GM19099 (cell line): ENCODE measurements around the gene IRF2BP2.

ENCODE experiments used
- POLR2A ChIP-seq: IDR thresholded peaks from 3 replicates; pipeline ENCODE4 v1.6.1; 2011; ENCODE audit warnings: low read depth; ENCODE audit not compliant: insufficient read length; ENCODE audit errors: extremely low read depth

Gene IRF2BP2

DNA sequence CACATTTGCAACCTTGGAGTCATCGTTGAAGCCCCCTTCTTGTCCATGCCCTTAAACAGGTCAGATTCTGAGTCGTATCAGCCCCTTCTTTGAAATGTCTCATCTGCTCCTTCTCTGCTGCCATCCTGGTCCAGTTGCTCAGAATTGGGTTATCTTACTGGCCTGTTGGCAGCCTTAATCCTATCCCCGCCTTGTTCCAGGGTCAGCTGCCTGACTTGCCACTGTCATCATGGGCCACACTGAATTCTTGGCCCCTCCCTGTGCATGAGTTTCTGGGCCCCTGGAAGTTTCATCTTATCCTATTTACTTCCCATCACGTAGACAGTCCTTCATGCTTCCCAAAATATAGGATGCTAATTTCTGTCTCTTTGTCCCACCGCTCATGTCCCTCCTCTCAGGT lies 23.7 kb downstream of the IRF2BP2 start:
- no peak for TF ChIP-seq POLR2A

- no peak for TF ChIP-seq POLR2A
Observed at GRCh38 chr1:234585330-234586055, 24.5 kb downstream of the IRF2BP2 start.

DNA sequence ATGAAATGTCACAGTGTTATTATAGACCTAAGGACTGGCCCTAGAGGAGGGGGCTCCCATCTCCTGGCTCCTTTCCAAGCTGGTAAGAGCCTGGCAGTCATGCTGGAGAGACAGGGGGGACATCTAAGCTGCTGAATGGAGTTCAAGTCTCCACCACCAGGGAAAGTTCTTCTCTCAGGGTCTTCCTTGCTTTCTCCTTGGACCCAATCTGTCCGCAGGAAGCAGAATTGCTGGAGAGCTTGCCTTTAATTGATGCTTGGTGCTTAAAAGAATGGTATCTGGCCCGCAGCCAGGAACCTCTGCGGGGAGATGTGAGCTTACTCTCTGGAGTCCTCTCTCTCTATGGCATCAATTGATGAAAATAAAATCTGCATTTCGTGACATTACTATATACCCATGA lies 25.1 kb downstream of the IRF2BP2 start:
- TF ChIP-seq POLR2A = no peak

DNA sequence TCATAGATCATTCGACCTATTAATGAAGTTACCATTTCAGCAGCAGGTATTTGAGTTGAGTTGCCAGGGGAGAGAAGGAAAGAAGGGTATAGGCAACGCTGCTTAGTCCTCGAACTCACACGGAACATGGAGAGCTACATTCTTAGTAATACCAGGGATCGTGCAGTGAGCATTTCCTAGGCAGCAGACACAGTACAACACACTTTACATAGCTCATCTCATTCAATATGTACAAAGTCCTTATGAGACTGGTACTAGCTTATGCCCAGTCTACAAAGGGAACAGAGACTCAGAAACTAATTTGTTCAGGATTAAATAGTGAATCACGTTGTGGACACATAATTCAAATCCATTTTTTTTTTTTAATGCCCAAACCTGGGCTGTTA lies 25.6 kb downstream of the IRF2BP2 start:
- no peak for TF ChIP-seq POLR2A

DNA sequence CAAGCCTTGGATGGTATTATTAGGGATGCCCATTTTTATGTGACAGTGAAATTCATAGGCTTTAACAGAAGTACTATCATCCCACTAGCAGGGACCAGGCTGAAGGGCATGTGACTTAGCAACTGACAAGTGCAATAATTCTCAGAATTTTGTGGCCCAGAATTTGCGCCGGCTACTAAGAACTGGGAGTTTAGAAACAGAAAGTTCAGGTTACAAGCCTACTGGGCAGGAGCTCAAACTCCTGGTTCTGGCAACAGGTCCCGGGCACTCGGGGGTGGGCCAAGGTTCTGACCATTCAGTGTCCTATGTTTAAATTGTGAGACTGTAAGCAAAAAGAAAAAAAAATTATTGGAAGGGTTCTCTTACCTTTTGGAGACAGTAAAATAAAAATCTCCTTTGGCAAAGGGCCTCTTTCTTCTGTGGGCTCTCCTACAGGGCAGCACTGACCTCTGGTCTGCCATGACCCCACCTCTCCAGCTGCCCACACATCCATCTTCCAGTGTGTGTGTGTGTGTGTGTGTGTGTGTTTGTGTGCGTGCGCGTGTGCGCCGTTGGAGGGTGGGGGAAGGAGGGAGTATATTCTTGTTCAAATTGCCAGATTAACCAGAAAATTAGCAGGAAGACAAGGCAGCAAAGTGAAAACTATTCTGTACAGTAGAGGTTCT lies 26.1 kb downstream of the IRF2BP2 start:
- no peak for TF ChIP-seq POLR2A

- TF ChIP-seq POLR2A = no peak
Observed at GRCh38 chr1:234582681-234583301, 27.2 kb downstream of the IRF2BP2 start.

GRCh38 chr1:234582186-234582585 lies 27.8 kb downstream of the IRF2BP2 start:
- TF ChIP-seq POLR2A = no peak

DNA sequence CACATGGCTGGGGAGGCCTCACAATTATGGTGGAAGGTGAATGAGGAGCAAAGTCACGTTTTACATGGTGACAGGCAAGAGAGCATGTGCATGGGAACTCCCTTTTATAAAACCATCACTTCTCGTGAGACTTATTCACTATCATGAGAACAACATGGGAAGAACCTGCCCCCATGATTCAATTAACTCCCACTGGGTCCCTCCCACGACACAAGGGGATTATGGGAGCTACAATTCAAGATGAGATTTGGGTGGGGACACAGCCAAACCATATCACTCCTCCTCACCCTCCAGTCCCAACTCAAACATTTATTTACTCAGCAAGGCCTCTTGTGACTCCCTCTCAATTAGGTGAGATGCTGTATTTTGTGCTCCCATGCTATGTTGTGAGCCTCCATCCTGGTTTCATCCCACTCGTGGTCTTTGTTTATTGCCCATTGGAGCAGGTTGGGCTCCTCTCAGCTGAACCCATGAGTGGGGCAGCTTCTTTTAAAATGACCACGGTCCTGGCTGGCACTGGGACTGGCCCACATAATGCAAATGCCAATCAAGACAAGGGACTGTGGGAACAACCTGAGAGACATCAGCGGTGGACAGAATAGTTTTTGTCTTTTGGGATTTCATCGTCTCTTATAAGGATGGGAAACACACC lies 28.8 kb downstream of the IRF2BP2 start:
- no peak for TF ChIP-seq POLR2A

DNA sequence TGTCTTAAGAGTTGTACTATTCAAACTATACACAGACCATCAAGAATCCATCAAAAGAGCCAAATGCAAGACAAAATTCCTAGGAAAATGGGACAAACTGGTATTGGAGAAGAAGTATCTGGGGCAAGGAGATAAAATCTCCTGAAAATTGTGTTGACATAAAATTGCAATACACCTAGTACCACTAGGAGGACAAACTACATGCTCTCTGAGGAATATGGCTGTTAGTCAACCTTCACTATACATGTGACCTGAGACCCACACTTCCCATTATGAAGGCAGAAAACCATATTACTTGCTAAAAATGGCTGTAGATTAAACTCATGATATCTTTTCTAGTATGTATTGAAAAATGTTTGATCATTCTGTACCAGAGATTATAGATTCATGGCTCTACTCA lies 30.0 kb downstream of the IRF2BP2 start:
- no peak for TF ChIP-seq POLR2A

DNA sequence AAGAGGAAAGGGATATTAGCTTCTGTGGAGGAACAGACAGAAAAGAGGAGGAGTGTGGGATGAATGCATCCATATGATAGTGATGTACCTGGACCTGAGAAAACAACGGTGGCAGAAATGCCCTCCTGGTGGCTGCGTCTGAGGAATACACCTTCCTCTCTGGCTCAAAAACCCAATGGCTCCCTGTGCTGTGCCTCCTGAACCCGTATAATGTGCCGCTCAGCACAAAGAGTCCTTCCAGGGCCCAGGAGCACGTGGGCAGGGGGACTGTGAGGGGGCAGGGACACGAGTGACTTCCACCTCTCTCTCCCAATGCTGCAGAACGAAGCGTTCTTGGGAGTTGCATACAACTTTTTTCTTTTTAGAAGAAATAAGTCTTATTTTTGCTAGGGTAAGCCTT lies 31.2 kb downstream of the IRF2BP2 start:
- no peak for TF ChIP-seq POLR2A

DNA sequence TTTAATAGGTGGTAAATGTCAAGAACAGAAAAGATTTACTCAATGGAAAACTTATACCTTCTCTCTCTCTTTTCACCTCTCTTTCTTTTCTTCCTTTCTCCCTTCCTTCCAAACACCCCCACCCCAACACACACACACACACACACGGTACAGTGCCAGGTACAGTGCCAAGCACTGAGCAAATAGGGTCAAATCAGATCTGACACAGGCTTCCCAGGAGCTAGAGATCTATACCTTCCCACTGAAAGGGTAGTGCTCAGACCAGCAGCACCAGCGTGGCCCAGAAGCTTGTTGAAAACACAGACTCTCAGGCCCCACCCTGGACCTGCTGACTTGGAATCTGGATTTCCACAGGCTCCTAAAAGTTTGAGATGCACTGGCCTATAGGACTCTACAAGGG lies 31.9 kb downstream of the IRF2BP2 start:
- no peak for TF ChIP-seq POLR2A

- no peak for TF ChIP-seq POLR2A
Observed at GRCh38 chr1:234573711-234574299, 36.2 kb downstream of the IRF2BP2 start.

- TF ChIP-seq POLR2A = no peak
Observed at GRCh38 chr1:234572966-234573365, 37.0 kb downstream of the IRF2BP2 start.

DNA sequence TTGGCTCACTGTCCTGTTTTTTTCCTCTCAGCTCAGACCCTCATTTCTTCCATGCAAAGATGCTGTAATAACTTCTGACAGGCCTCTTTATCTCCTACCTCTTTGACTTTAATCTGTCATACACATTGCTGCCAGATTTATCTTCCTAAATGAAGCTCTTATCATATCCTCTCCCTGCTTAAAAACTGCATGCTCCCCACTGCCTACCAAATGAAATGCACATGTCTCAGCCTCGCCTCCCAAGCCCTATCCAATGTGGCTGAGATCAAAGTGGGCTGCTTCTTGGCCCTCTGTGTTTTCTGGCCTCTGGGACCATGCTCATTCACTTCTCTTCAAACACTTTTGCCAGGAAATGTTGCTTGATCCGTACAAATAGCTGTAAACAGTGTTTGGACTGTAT lies 38.3 kb downstream of the IRF2BP2 start:
- TF ChIP-seq POLR2A = no peak

DNA sequence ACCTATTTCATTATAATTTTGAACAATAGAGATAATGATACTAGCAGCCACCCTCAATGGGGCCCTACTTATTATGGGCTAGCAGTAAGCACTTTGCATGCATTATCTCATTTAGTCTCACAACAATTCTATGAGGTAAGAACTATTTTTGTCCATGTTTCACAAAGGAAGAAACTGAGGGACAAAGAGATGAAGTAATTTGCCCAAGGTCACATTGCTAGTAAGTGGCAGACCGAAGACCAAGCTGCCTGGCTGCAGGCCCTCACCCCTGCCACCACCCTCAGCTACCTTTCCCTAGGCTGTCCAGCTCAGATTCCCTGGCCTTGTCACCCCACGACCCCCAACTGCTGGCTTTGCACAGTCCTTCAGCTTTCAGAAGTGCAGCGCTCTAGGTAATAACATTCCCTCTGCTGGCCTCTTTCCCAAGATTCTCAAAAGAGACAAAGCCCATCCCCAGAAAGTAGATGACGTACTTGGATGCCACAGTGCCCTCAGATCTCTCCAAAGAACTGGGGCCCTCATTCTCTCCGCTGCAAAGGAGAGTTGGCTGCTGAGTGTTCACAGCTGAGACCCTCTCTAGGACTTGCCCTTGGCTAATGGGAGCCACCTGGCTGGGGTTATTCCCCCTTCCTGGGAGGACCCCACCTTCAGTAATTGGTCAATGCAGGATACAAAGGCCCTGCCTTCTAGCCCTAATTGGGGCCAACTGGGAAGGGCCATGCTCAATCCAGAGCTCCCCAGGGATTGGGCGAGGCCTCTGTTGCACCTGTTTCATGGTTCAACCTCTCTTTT lies 39.5 kb downstream of the IRF2BP2 start:
- no peak for TF ChIP-seq POLR2A

GRCh38 chr1:234568345-234568744 lies 41.6 kb downstream of the IRF2BP2 start:
- TF ChIP-seq POLR2A = no peak
